Activated CD4-positive, CD25-positive, alpha-beta regulatory T cell treated with anti-CD3 and anti-CD28 coated beads, Interleukin-2, amount 50 U/mL, for 72 hours (primary cell): ENCODE measurements around the gene FUT6.
"Not testable (repeated sequence)": the region's sequence is repeated elsewhere in the genome, so short reads cannot be mapped to it uniquely, and the experiment has no call there.

Experiments
- DNase-seq: peaks from one replicate; pipeline ENCODE4 v3.0.0; 2021

Gene FUT6

DNA sequence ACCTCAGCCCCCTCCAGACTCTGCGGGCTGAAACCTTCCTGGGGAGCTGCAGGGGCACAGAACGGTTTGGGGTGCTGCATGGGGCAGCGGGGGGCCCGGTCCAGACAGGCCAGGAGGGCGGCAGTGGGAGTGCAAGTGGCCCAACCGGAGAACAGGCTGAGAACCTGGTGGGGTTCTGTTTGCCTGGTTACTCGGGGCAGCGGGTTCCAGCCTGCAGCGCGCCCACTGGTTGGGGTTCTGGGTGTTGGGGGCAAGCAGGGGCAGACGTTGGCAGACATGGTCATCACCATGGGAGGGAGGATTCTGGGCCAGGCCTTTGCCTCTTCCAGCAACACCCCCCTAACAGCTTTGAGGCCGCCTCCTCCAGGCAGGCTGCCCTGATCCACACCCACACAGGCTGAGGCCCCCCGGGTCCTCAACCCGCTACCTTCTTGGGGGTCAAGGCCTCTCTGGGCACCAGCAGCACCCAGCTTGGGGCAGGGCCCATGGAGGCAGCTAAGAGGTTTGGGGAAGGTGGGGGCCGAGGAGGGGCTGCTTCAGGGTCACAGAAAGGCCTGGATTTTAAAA lies 54.8 kb downstream of the FUT6 start, which contains the start of gene PRR22:
Gene PRR22 (minus strand): TSS at position 166 of the 567 bp plus-strand sequence. CDS start 86 bp downstream, at position 80.
- no peak for DNase-seq

DNA sequence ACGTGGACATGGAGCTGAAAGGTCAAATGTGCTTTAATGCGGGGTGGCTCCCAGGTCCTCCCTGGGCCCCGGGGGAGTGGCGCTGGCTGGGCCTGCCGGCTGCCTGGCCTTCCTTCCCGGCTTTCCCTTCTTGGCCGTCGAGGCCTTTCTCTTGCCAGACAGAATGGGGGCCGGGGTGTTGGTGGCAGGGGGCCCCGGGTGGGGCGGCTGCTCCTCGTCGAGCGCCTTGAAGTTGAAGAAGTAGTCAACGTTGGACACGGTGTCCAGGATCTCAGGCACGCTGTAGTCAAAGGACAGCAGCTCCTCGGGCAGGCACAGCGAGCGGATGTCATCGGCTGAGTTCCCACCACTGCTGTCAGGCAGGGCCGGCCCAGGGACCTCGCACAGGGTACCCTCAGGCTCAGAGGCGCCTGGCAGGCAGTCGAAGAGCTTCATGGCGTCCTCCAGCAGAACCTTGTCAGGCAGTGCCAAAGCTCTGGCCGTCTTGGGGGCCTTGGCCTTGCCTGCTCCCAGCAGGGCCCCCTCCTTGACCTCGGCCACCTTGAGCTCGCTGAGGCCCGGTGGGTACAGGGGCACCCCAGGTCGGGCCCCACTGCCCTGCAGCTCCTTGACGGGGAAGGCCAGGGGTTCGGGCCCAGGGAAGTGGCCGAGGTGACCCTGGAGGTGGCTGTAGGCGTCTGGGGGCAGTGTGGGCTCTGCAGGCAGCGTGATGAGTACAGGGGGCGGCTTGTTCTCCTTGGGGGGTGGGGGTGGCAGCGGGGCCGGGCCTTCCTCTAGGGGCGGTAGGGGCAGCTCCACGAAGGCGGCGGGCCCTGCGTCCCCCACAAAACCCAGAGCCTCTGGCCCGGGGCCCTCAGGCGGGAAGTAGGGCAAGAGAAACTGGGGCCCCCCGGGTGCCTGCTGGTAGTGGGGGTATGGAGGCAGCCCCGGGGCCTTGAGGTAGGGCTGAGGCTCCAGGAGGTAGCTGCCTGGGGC lies 56.3 kb downstream of the FUT6 start:
- DNase-seq = no peak

- DNase-seq = no peak
Measured at GRCh38 chr19:5782322-5782721, 57.2 kb downstream of the FUT6 start.

DNA sequence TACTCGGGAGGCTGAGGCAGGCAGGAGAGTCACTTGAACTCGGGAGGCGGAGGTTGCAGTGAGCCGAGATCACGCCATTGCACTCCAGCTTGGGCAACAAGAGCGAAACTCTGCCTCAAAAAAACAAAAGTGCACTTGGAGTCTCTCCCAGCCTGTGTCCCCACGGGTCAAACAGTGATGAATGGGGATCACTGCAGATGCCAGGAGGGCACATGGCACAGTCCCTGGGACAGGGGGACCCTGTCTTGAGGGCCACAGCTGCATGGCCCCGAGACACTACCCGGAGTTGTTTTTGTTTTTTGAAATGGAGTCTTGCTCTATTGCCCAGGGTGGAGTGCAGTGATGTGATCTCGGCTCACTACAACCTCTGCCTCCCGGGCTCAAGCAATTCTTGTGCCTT lies 58.6 kb downstream of the FUT6 start:
- DNase-seq = not testable (repeated sequence)
